Subcutaneous adipose tissue (tissue), 4 donors: ENCODE data around the gene TNFAIP2. TPM values are rescaled to one million over a fixed set of nuclear protein-coding genes. Genes with fewer than 3 reads are reported as not detected.

Experiments
- total RNA-seq, 4 donors: library from RNA; depleted of rRNA; stranded (reverse); fragments of >200 nt; gene quantifications; one replicate each; pipeline ENCODE4 v1.1.0, GENCODE V29; 2016
- TF ChIP-seq, protein P1 (sequence below): fragments of 450-650 bp; IDR thresholded peaks from one replicate; pipeline ENCODE4 v1.5.1; 2016; ENCODE audit warnings: low read depth, mild to moderate bottlenecking, control low read depth, antibody characterized with exemption, moderate library complexity

TNFAIP2 gene
- total RNA-seq, 4 donors from 2014 or later: 54.7 to 145 (median 65.4) TPM

DNA sequence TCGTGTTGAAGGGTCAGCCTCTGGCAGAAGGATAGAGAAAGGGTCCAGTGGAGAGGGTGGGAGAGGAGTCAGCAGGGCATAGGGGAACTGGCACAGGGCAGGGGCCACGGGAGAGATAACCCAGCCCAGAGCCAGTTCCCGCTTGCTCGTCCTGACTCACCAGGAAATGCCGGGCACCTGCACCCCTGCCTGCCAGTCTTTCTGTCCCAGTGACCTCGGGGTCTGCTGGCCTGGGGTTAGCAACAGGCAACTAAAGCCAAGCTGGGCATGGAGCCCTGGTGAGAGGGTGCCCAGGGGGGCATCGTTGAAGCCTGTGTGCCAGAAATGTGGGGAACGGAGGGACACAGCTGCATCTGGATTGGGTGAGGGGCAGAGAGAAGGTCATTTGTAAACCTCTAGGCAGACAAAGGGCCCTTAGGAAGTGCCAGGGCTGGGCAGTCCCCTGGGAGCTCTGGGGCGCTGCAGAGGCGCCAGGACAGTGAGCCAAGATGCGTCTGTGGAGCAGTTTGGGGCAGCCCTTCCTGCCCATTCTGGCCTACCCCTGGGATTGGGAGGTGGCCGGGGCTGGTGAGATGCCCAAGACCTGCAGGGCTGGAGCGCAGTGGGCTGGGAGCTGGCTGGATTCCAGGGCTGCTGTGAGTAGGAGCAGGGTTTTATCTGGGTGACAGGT is 5.5 kb downstream of the TNFAIP2 start:
- TF ChIP-seq, protein P1, sequence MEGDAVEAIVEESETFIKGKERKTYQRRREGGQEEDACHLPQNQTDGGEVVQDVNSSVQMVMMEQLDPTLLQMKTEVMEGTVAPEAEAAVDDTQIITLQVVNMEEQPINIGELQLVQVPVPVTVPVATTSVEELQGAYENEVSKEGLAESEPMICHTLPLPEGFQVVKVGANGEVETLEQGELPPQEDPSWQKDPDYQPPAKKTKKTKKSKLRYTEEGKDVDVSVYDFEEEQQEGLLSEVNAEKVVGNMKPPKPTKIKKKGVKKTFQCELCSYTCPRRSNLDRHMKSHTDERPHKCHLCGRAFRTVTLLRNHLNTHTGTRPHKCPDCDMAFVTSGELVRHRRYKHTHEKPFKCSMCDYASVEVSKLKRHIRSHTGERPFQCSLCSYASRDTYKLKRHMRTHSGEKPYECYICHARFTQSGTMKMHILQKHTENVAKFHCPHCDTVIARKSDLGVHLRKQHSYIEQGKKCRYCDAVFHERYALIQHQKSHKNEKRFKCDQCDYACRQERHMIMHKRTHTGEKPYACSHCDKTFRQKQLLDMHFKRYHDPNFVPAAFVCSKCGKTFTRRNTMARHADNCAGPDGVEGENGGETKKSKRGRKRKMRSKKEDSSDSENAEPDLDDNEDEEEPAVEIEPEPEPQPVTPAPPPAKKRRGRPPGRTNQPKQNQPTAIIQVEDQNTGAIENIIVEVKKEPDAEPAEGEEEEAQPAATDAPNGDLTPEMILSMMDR: no peak

DNA sequence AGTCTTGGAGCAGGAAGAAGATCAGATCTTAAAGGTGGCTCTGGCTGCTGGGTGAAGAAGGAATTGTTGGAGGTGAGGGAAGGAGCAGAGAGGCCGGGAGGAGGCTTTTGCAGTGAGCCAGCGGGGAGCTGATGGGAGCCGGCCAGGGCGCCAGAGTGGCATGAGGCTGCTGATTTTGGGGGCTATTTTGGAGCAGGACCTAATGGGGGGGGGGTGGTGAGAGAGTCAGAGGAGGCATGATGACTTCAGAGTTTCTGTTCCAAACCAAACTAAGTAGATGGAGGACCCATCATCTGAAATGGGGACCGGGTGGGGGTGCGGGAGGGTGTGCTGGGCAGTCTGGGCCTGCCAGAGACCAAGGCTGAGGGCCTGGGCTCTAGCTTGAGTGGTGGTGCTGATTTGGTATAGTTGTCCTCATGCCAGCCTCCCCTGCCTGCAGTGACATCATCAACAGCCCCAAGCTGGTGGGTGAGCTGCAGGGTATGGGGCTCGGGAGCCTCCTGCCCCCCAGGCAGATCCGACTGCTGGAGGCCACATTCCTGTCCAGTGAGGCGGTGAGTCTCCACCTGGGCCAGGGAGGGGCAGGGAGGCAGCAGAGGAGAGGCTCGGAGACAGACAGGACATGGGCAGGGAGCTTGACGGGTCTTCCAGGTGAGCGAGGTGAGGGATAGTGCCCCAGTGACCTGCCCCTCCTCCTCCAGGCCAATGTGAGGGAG is 6.2 kb downstream of the TNFAIP2 start:
- TF ChIP-seq, protein P1: no peak

GRCh38 chr14:103130017-103130764 is 6.9 kb downstream of the TNFAIP2 start:
- TF ChIP-seq, protein P1: no peak

DNA sequence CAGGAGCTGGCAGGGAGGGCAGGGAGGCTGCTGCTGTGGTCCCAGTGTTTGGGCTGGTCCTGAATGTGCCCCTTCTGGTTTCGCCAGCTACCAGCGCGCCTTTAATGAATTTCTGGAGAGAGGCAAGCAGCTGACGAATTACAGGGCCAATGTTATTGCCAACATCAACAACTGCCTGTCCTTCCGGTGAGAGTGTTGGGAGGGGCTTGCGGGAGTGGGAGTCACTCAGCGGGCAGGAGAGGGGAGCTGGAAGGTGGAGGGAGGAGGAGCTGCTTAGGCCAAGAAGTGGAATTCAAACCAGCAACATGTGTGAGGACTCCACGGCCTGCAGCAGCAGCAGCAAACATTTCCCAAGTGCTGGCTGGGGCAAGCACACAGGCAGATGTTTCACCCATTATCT is 7.7 kb downstream of the TNFAIP2 start:
- TF ChIP-seq, protein P1: no peak

GRCh38 chr14:103131580-103131979 is 8.3 kb downstream of the TNFAIP2 start:
- TF ChIP-seq, protein P1: no peak

DNA sequence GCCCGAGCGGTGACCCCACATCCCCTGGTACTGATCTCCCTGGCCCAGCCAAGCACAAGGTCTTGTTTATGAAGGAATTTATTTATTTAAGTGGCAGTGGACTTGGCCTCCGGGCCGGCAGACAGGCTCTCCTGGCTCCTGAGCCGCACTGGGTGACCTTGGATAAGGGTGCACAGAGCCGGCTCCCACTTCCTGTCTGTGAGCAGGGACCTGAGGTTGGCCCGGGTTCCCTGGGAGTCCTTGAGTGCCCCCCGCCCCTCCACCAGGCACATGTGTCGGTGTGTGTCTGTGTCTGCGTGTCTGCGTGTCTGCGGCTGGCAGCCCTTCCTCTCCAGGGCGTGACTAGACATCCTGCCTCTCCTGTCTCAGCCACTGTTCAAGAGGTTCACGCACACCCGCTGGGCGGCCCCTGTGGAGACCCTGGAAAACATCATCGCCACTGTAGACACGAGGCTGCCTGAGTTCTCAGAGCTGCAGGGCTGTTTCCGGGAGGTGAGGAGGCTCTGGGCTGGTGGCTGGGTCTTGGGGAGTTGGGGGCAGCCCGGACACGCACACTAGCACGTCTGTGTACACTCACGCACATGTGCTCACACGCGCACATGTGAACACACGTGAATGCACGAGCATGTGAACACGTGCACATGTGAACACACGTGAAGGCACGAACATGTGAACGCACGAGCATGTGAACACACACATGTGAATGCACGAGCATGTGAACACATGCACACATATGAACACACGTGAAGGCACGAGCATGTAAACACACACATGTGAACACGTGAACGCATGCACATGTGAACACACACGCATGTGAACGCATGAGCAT is 9.3 kb downstream of the TNFAIP2 start:
- TF ChIP-seq, protein P1: no peak
